HG02610 (cell line): ENCODE measurements around the gene PKDCC.
"Not testable (repeated sequence)": the region's sequence is repeated elsewhere in the genome, so short reads cannot be mapped to it uniquely, and the experiment has no call there.

Experiments used
- ATAC-seq: cut with Tn5 transposase; IDR thresholded peaks from one replicate; pipeline ENCODE4 v1.9.1; 2021; ENCODE audit warnings: mild to moderate bottlenecking, moderate library complexity; ENCODE audit not compliant: unreplicated experiment

PKDCC gene

GRCh38 chr2:42085070-42085469 is 37.2 kb downstream of the PKDCC start:
- not testable (repeated sequence) for ATAC-seq

GRCh38 chr2:42085706-42086487 is 38.1 kb downstream of the PKDCC start:
- no peak for ATAC-seq

- ATAC-seq, result peak; percentile 56
Measured at GRCh38 chr2:42086500-42086953, 38.7 kb downstream of the PKDCC start.

- no peak for ATAC-seq
Measured at GRCh38 chr2:42087137-42087856, 39.5 kb downstream of the PKDCC start.

GRCh38 chr2:42087857-42088195 is 40.0 kb downstream of the PKDCC start:
- ATAC-seq, result no peak

- peak; percentile 92 for ATAC-seq
Measured at GRCh38 chr2:42089340-42089925, 41.6 kb downstream of the PKDCC start.

GRCh38 chr2:42090216-42090615 is 42.4 kb downstream of the PKDCC start:
- ATAC-seq, result no peak

- no peak for ATAC-seq
Measured at GRCh38 chr2:42091671-42092070, 43.9 kb downstream of the PKDCC start.

GRCh38 chr2:42092084-42092996 is 44.5 kb downstream of the PKDCC start:
- ATAC-seq, result no peak

- no peak for ATAC-seq
Measured at GRCh38 chr2:42094114-42094513, 46.3 kb downstream of the PKDCC start.

- no peak for ATAC-seq
Measured at GRCh38 chr2:42095923-42096408, 48.1 kb downstream of the PKDCC start.

- peak; percentile 38 for ATAC-seq
Measured at GRCh38 chr2:42096869-42097591, 49.2 kb downstream of the PKDCC start.

GRCh38 chr2:42098571-42099437 is 51.0 kb downstream of the PKDCC start:
- ATAC-seq, result no peak

- ATAC-seq, result no peak
Measured at GRCh38 chr2:42099438-42100173, 51.8 kb downstream of the PKDCC start.

- no peak for ATAC-seq
Measured at GRCh38 chr2:42100683-42101205, 52.9 kb downstream of the PKDCC start.

- ATAC-seq, result no peak
Measured at GRCh38 chr2:42101206-42102023, 53.6 kb downstream of the PKDCC start.

- ATAC-seq, result peak; percentile 62
Measured at GRCh38 chr2:42102024-42102590, 54.3 kb downstream of the PKDCC start.
